Retinal pigment epithelial cell (primary cell): ENCODE data around the gene DGAT2L6.

Experiments
- DNase-seq: peaks from one replicate; pipeline ENCODE4 v3.0.0-alpha.2; 2010; ENCODE audit warnings: low read depth
- H3K4me3 ChIP-seq: 2 replicates; pipeline ENCODE4 v1.5.1; 2011; ENCODE audit warnings: mild to moderate bottlenecking, low read length, control low read depth, moderate library complexity
- CTCF ChIP-seq: conservative IDR thresholded peaks from 2 replicates; pipeline ENCODE4 v1.5.1; 2011; ENCODE audit warnings: low read depth, low read length, control low read depth, inconsistent platforms

Gene DGAT2L6

GRCh38 chrX:70252491-70252890 is 75.2 kb downstream of the DGAT2L6 start:
- TF ChIP-seq CTCF: no peak
- H3K4me3 ChIP-seq: no peak overlapping the region
- DNase-seq: no peak

- no peak for DNase-seq
Observed at GRCh38 chrX:70253377-70254062, 76.2 kb downstream of the DGAT2L6 start.

GRCh38 chrX:70254063-70254400 is 76.7 kb downstream of the DGAT2L6 start:
- no peak overlapping the region for H3K4me3 ChIP-seq
- TF ChIP-seq CTCF: no peak
- DNase-seq: no peak

More at GRCh38 chrX:70253377-70254062, 76.2 kb downstream of the DGAT2L6 start:
- H3K4me3 ChIP-seq: no peak overlapping the region
- TF ChIP-seq CTCF: no peak

GRCh38 chrX:70254909-70255308 is 77.6 kb downstream of the DGAT2L6 start:
- DNase-seq: no peak
- no peak overlapping the region for H3K4me3 ChIP-seq
- TF ChIP-seq CTCF: no peak
